ENCODE measurements around the gene FRS3.

DNA sequence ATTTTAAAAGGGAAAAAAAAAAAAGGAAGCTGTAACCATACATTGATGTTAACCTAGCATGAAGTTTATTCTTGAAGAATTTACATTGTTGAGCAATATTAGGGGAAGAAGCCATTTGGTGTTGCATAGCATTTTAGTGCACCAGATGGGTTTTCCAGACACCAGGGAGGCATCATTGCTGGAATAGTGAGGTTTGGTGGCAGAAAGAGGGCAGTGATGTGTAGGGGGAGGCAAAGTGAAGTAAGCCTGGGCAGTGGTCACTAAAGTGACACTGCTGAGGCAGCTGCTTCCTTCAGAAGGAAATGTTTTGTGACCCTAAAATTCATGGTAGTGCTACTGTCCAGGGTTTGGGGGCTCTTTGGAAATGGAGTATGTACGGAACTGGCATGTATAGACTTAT is 10.3 kb upstream of the FRS3 start:
- TF ChIP-seq, protein P1, sequence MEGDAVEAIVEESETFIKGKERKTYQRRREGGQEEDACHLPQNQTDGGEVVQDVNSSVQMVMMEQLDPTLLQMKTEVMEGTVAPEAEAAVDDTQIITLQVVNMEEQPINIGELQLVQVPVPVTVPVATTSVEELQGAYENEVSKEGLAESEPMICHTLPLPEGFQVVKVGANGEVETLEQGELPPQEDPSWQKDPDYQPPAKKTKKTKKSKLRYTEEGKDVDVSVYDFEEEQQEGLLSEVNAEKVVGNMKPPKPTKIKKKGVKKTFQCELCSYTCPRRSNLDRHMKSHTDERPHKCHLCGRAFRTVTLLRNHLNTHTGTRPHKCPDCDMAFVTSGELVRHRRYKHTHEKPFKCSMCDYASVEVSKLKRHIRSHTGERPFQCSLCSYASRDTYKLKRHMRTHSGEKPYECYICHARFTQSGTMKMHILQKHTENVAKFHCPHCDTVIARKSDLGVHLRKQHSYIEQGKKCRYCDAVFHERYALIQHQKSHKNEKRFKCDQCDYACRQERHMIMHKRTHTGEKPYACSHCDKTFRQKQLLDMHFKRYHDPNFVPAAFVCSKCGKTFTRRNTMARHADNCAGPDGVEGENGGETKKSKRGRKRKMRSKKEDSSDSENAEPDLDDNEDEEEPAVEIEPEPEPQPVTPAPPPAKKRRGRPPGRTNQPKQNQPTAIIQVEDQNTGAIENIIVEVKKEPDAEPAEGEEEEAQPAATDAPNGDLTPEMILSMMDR (IDR thresholded peaks at IDR 0.05; ENCODE audit: poor library complexity), result no peak
- TF ChIP-seq EZH2 (IDR thresholded peaks at IDR 0.05; ENCODE audit: borderline replicate concordance), result no peak
- TF ChIP-seq EZH2phosphoT487 (IDR thresholded peaks at IDR 0.05; ENCODE audit: low read depth, severe bottlenecking, unreplicated experiment), result no peak

Data from hepatocyte (in vitro differentiated cells).